Neural cell (in vitro differentiated cells): ENCODE measurements around the gene NCKIPSD. TPM values are rescaled to one million over a fixed set of nuclear protein-coding genes. Genes with fewer than 3 reads are reported as not detected.

ENCODE experiments used
- H2AFZ ChIP-seq: fragments of 200-600, 300-800 bp; sonication (generic), shearing (Covaris generic); 2 replicates; pipeline ENCODE4 v1.6.0; 2014; ENCODE audit warnings: low read depth, mild to moderate bottlenecking, antibody characterized with exemption, low read length, moderate library complexity
- H3F3A ChIP-seq: fragments of 200-600 bp; shearing (Covaris generic); 2 replicates; pipeline ENCODE4 v1.6.1; 2016; ENCODE audit warnings: mild to moderate bottlenecking, moderate library complexity, mixed read lengths, antibody characterized with exemption, low read length; ENCODE audit not compliant: insufficient read depth, poor library complexity, severe bottlenecking
- H3K27ac ChIP-seq: fragments of 200-600, 300-800 bp; sonication (generic), shearing (Covaris generic); 2 replicates; pipeline ENCODE4 v1.5.1; 2014; ENCODE audit warnings: mild to moderate bottlenecking, low read length, moderate library complexity
- H3K27me3 ChIP-seq: fragments of 300-800, 200-600 bp; sonication (generic), shearing (Covaris generic); 2 replicates; pipeline ENCODE4 v1.6.0; 2014; ENCODE audit warnings: mild to moderate bottlenecking, low read depth, low read length, moderate library complexity; ENCODE audit not compliant: insufficient read depth
- H3K36me3 ChIP-seq: fragments of 300-800, 200-600 bp; sonication (generic), shearing (Covaris generic); 2 replicates; pipeline ENCODE4 v1.5.1; 2014; ENCODE audit warnings: mild to moderate bottlenecking, antibody characterized with exemption, low read length, moderate library complexity; ENCODE audit not compliant: insufficient read depth
- H3K4me2 ChIP-seq: fragments of 300-800, 200-600 bp; sonication (generic), shearing (Covaris generic); 2 replicates; pipeline ENCODE4 v1.6.0; 2014; ENCODE audit warnings: mild to moderate bottlenecking, low read length
- H3K4me3 ChIP-seq: fragments of 300-800, 200-600 bp; sonication (generic), shearing (Covaris generic); 2 replicates; pipeline ENCODE4 v1.5.1; 2014; ENCODE audit warnings: mild to moderate bottlenecking, low read length, moderate library complexity
- H3K79me2 ChIP-seq: fragments of 200-600 bp; shearing (Covaris generic); replicated peaks from 2 replicates; pipeline ENCODE4 v1.6.0; 2014; ENCODE audit warnings: mild to moderate bottlenecking, low read length, moderate library complexity; ENCODE audit not compliant: insufficient read depth
- H3K9ac ChIP-seq: fragments of 300-800, 200-600 bp; sonication (generic), shearing (Covaris generic); 2 replicates; pipeline ENCODE4 v1.6.1; 2016; ENCODE audit warnings: mild to moderate bottlenecking, low read length, mixed read lengths
- H3K9me2 ChIP-seq: fragments of 200-600 bp; shearing (Covaris generic); 2 replicates; pipeline ENCODE4 v1.6.1; 2016; ENCODE audit warnings: mild to moderate bottlenecking, low read length, mixed read lengths; ENCODE audit not compliant: insufficient read depth
- H3K9me3 ChIP-seq: fragments of 200-600, 300-800 bp; sonication (generic), shearing (Covaris generic); 2 replicates; pipeline ENCODE4 v1.6.1; 2016; ENCODE audit warnings: mild to moderate bottlenecking, mixed run types, low read length, moderate library complexity, mixed read lengths
- H4K20me1 ChIP-seq: fragments of 200-600 bp; shearing (Covaris generic); 2 replicates; pipeline ENCODE4 v1.6.1; 2016; ENCODE audit warnings: mild to moderate bottlenecking, mixed run types; ENCODE audit not compliant: insufficient read depth
- CTCF ChIP-seq: fragments of 450-650 bp; IDR thresholded peaks from 2 replicates; pipeline ENCODE4 v1.5.1; 2014; ENCODE audit warnings: antibody characterized with exemption, mild to moderate bottlenecking, moderate library complexity; ENCODE audit not compliant: poor library complexity, severe bottlenecking
- EP300 ChIP-seq: fragments of 450-650 bp; conservative IDR thresholded peaks from 2 replicates; pipeline ENCODE4 v1.6.1; 2014; ENCODE audit warnings: antibody characterized with exemption, mild to moderate bottlenecking, moderate library complexity; ENCODE audit not compliant: poor library complexity, severe bottlenecking
- EZH2 ChIP-seq: fragments of 200-600, 300-800 bp; shearing (Covaris generic), sonication (generic); IDR thresholded peaks from 2 replicates; pipeline ENCODE4 v1.6.1; 2014; ENCODE audit warnings: antibody characterized with exemption, low read length, borderline replicate concordance, mild to moderate bottlenecking; ENCODE audit not compliant: insufficient read depth, poor library complexity, severe bottlenecking
- MXI1 ChIP-seq: fragments of 450-650 bp; conservative IDR thresholded peaks from 2 replicates; pipeline ENCODE4 v1.6.1; 2014; ENCODE audit warnings: antibody characterized with exemption, mild to moderate bottlenecking; ENCODE audit not compliant: poor library complexity, severe bottlenecking
- POLR2AphosphoS5 ChIP-seq: IDR thresholded peaks from 2 replicates; pipeline ENCODE4 v1.6.1; 2012
- RAD21 ChIP-seq: fragments of 450-650 bp; conservative IDR thresholded peaks from 2 replicates; pipeline ENCODE4 v1.6.1; 2014; ENCODE audit warnings: antibody characterized with exemption, mild to moderate bottlenecking, moderate library complexity
- REST ChIP-seq: IDR thresholded peaks from 2 replicates; pipeline ENCODE4 v1.6.1; 2012; ENCODE audit warnings: borderline replicate concordance
- SMC3 ChIP-seq: fragments of 450-650 bp; conservative IDR thresholded peaks from 2 replicates; pipeline ENCODE4 v1.6.1; 2014; ENCODE audit warnings: antibody characterized with exemption, mild to moderate bottlenecking, moderate library complexity; ENCODE audit not compliant: poor library complexity
- TAF1 ChIP-seq: IDR thresholded peaks from 2 replicates; pipeline ENCODE4 v1.6.1; 2012; ENCODE audit warnings: low read depth
- polyA plus RNA-seq: library from polyadenylated mRNA; depleted of rRNA; stranded (reverse); fragments of >200 nt; gene quantifications from 2 replicates; pipeline ENCODE4 v1.2.3, GENCODE V29; 2014

The NCKIPSD gene
- polyA plus RNA-seq, 1 donor from 2014 or later = 19.0 TPM

- Histone ChIP-seq H3K9me3 (no peaks in the 10 kb centered on the region), H3K79me2 (peaks cover 90% of the 10 kb centered on the region), H4K20me1 (peaks cover 88% of the 10 kb centered on the region), H3F3A (no peaks in the 10 kb centered on the region), H3K27me3 (no peaks in the 10 kb centered on the region), H3K9me2 (no peaks in the 10 kb centered on the region), H3K36me3 (peaks cover 9% of the 10 kb centered on the region), H3K4me2 (no peak overlapping the region), H3K4me3 (no peak overlapping the region), H3K9ac (no peak overlapping the region), H2AFZ (no peak overlapping the region), H3K27ac (no peak overlapping the region)
- no peak for TF ChIP-seq MXI1
- no peak for TF ChIP-seq TAF1
- no peak for TF ChIP-seq SMC3
- no peak for TF ChIP-seq REST
- no peak for TF ChIP-seq EP300
- TF ChIP-seq RAD21 = no peak
- no peak for TF ChIP-seq POLR2AphosphoS5
- no peak for TF ChIP-seq EZH2
- no peak for TF ChIP-seq CTCF
Measured at GRCh38 chr3:48696156-48696555, 10.4 kb upstream of the NCKIPSD start.

- H3K36me3 ChIP-seq = peaks cover 13% of the 10 kb centered on the region
- H3F3A ChIP-seq = no peaks in the 10 kb centered on the region
- H3K27me3 ChIP-seq = no peaks in the 10 kb centered on the region
- H3K9ac ChIP-seq = no peak overlapping the region
- no peak for TF ChIP-seq MXI1
- TF ChIP-seq POLR2AphosphoS5 = peak; percentile 19
- TF ChIP-seq SMC3 = no peak
- TF ChIP-seq EP300 = no peak
- no peak overlapping the region for H2AFZ ChIP-seq
- H3K79me2 ChIP-seq = peaks cover 82% of the 10 kb centered on the region
- no peak overlapping the region for H3K27ac ChIP-seq
- peaks cover 86% of the 10 kb centered on the region for H4K20me1 ChIP-seq
- no peaks in the 10 kb centered on the region for H3K9me3 ChIP-seq
- H3K9me2 ChIP-seq = no peaks in the 10 kb centered on the region
- H3K4me2 ChIP-seq = no peak overlapping the region
- H3K4me3 ChIP-seq = no peak overlapping the region
Measured at GRCh38 chr3:48695393-48695753, 9.7 kb upstream of the NCKIPSD start.
